ENCODE data around the gene HMGB3.

HMGB3 gene

DNA sequence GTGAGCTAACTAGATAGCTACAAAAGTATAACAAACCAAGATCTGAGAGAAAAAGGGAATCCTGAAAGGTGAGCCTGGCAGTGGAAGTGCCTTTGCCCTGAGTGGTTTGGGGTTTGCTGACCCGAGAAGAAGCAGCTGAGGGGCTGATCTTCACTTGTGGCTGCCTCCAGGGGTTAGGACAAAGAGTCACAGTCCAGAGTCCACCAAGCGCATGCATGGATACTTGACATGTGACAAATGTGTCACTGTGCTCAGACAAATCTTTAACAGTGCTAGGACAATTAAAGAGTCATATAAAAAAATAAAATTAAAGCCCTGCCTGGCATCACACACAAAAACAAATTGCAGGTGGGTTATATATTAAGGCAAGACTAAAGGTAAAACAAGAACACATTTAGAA lies 26.4 kb downstream of the HMGB3 start:
- TF ChIP-seq CTCF (IDR thresholded peaks at IDR 0.05; ENCODE audit: low read depth, low read length, missing control alignments), result no peak
- no peak overlapping the region for H3K4me3 ChIP-seq (replicated peaks; ENCODE audit: low read depth, low read length)
- DNase-seq (ENCODE audit: extremely low read depth, low read depth), result no peak

- no peak overlapping the region for H3K4me3 ChIP-seq (replicated peaks; ENCODE audit: low read depth, low read length)
- TF ChIP-seq CTCF (IDR thresholded peaks at IDR 0.05; ENCODE audit: low read depth, low read length, missing control alignments), result no peak
- DNase-seq (ENCODE audit: extremely low read depth, low read depth), result no peak
These were observed 30.1 kb downstream of the HMGB3 start for GRCh38 chrX:151013164-151013743.

- no peak for TF ChIP-seq CTCF (IDR thresholded peaks at IDR 0.05; ENCODE audit: low read depth, low read length, missing control alignments)
- no peak overlapping the region for H3K4me3 ChIP-seq (replicated peaks; ENCODE audit: low read depth, low read length)
- no peak for DNase-seq (ENCODE audit: extremely low read depth, low read depth)
These were observed 32.5 kb downstream of the HMGB3 start for GRCh38 chrX:151015684-151016083.

DNA sequence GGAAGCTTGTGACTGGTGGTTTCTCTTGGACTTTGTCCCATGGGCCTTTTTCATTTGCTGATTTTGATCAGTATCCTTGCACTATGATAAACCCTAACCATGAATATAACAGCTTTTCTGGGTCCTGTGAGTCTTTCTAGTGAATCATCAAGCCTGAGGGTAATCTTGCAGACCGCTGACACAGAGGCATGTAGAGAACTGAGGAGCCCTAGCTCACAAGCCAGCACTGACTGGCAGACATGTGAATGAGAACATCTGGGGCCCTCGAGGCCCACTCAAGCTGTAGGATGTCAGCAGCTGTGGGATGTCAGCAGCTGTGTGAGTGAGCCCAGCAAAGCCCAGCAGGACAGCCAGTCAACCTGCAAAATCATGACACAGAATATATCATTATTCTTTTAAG lies 36.7 kb downstream of the HMGB3 start:
- peak; percentile 16 for DNase-seq (ENCODE audit: extremely low read depth, low read depth)
- no peak for TF ChIP-seq CTCF (IDR thresholded peaks at IDR 0.05; ENCODE audit: low read depth, low read length, missing control alignments)
- H3K4me3 ChIP-seq (replicated peaks; ENCODE audit: low read depth, low read length), result no peak overlapping the region

DNA sequence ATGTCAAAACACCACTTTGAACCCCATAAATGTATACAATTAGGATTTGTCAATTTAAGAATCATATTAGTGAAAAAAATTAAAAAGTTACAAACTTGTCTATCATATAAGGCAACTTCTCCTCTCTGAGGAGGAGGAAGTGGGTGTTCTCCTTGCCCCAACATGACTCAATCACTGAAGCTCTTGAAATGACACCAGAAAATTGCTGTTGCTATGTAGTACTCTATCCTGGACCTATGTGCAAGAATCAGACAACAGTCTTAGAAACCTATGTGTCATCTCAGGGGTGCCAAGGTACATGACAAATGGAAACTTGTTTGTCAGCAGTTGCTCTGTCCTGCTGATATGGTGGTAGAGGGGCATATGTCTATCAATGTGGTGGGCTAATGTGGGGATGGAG lies 47.7 kb downstream of the HMGB3 start:
- H3K4me3 ChIP-seq (replicated peaks; ENCODE audit: low read depth, low read length), result no peak overlapping the region
- DNase-seq (ENCODE audit: extremely low read depth, low read depth), result no peak
- no peak for TF ChIP-seq CTCF (IDR thresholded peaks at IDR 0.05; ENCODE audit: low read depth, low read length, missing control alignments)

- TF ChIP-seq CTCF (IDR thresholded peaks at IDR 0.05; ENCODE audit: low read depth, low read length, missing control alignments), result no peak
- no peak overlapping the region for H3K4me3 ChIP-seq (replicated peaks; ENCODE audit: low read depth, low read length)
- no peak for DNase-seq (ENCODE audit: extremely low read depth, low read depth)
These were observed 48.3 kb downstream of the HMGB3 start for GRCh38 chrX:151031391-151031975.

DNA sequence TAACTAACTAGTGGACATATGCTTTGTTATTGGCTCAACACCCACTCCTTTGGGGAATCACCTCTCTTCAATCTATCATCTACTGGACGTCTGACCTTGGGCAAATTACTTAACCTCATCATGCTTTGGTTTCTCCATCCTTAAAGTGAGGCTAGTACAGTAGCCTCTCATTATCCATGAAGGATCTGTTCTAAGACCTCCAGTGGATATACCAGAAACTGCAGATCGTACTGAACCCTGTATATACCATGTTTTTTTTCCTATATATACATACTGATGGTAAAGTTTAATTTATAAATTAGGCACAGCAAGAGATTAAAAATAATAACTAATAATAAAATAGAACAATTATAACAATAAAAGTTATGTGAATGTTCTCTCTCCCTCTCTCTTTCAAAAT lies 56.2 kb downstream of the HMGB3 start:
- H3K4me3 ChIP-seq (replicated peaks; ENCODE audit: low read depth, low read length), result no peak overlapping the region
- no peak for DNase-seq (ENCODE audit: extremely low read depth, low read depth)
- no peak for TF ChIP-seq CTCF (IDR thresholded peaks at IDR 0.05; ENCODE audit: low read depth, low read length, missing control alignments)

Data from HFF-Myc (cell line).